ENCODE data around the gene GOLGA5. TPM values are rescaled to one million over a fixed set of nuclear protein-coding genes. Genes with fewer than 3 reads are reported as not detected.

GOLGA5 gene
- total and polyA plus RNA-seq, 2 of the 8 experiments (the other 6 are each of a cell fraction or from before 2014, with no cell fraction given) = 13.0 to 25.4 TPM

DNA sequence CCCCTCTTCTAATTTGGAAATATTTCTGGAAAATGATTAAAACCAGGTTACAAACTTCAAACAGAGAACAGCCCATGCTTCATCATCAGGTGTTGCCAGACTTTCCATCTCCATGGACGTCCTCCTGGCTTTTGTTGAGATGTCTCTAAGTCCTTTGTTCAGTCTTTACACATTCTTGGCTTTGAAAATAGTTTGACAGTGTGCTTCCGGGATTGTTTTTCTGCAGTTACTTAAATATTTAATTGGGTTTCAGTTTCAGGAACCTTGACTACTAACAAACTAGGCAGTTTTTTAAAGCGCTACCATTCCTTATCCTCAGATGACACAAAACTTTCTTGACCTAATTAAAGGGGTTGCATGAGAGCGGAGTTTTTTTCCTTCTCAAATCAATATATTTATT, 47.8 kb downstream of the GOLGA5 start:
- H3K4me2 ChIP-seq (ENCODE audit: insufficient read depth in 1 of 2, low read depth in 2 of 2, low read length in 2 of 2) = no peak overlapping the region
- H2AK5ac ChIP-seq (ENCODE audit: low read depth, low read length) = no peak overlapping the region
- no peaks in the 10 kb centered on the region for H3K4me1 ChIP-seq (replicated peaks in 1 of 4; ENCODE audit: control insufficient read depth in 3 of 4, insufficient read depth in 4 of 4, low read length in 3 of 4)
- H3K79me2 ChIP-seq (ENCODE audit: control insufficient read depth in 1 of 2, insufficient read depth in 2 of 2, low read length in 2 of 2) = no peaks in the 10 kb centered on the region
- no peak overlapping the region for H3K23ac ChIP-seq (ENCODE audit: insufficient read length)
- no peak overlapping the region for H2BK120ac ChIP-seq (replicated peaks; ENCODE audit: low read depth, low read length)
- WGBS, 2 experiments (ENCODE audit: extremely low coverage in 1 of 2, insufficient coverage in 1 of 2, insufficient read length in 1 of 2, insufficient replicate concordance in 2 of 2, low coverage in 1 of 2, low lambda C conversion rate in 2 of 2, missing lambda C conversion rate in 1 of 2) = 97% methylated on average over 4 of the region's 4 CpGs; no CpG with 5 or more reads in 1 of the 2 experiments
- ChIA-PET POLR2A (ENCODE audit: partially characterized antibody) (interaction anchor here (1.8 kb wide), 1 partner anchor 12 kb away, joined by 7 read pairs; no protein-coding TSS in a partner anchor), CTCF (ENCODE audit: partially characterized antibody) (no interaction called here)
- H3K36me3 ChIP-seq (ENCODE audit: control insufficient read depth in 2 of 4, insufficient read depth in 4 of 4, low read length in 3 of 4) = peaks cover 0 to 26% (median 4%) of the 10 kb centered on the region in 4 experiments; a peak in 4 of 8 replicates
- H3K56ac ChIP-seq (replicated peaks; ENCODE audit: insufficient read length, low read depth, low read length) = no peak overlapping the region
- H3K27ac ChIP-seq (ENCODE audit: low read depth, low read length) = no peak overlapping the region
- H3K9me3 ChIP-seq (ENCODE audit: insufficient read depth in 2 of 2, low read depth in 1 of 2, low read length in 1 of 2) = no peaks in the 10 kb centered on the region
- H4K20me1 ChIP-seq (replicated peaks in 1 of 2; ENCODE audit: control insufficient read depth in 1 of 2, insufficient read depth in 2 of 2, low read length in 2 of 2) = no peaks in the 10 kb centered on the region
- no peaks in the 10 kb centered on the region for H3K79me1 ChIP-seq (ENCODE audit: low read depth, low read length)
- H2BK20ac ChIP-seq (ENCODE audit: low read length) = no peak overlapping the region
- no peak overlapping the region for H3K4ac ChIP-seq (replicated peaks; ENCODE audit: insufficient read length, low read depth, low read length)
- no peak overlapping the region for H4K5ac ChIP-seq (ENCODE audit: insufficient read length, low read depth, low read length)
- no peak for FAIRE-seq
- no peak overlapping the region for H3K14ac ChIP-seq (ENCODE audit: insufficient read length)
- H3K4me3 ChIP-seq (ENCODE audit: extremely low read depth in 1 of 4, insufficient read depth in 2 of 4, low read depth in 3 of 4, low read length in 4 of 4) = no peak overlapping the region
- H4K8ac ChIP-seq (ENCODE audit: extremely low read depth, insufficient read depth, low read length) = no peak overlapping the region
- H2AFZ ChIP-seq (ENCODE audit: low read length) = no peak overlapping the region
- no peak overlapping the region for H3K9ac ChIP-seq (replicated peaks in 1 of 4; ENCODE audit: extremely low read depth in 1 of 4, low read depth in 3 of 4, low read length in 3 of 4)
- no peaks in the 10 kb centered on the region for H3K23me2 ChIP-seq (ENCODE audit: low read depth, low read length)
- no peak overlapping the region for H3K18ac ChIP-seq (ENCODE audit: extremely low read depth, low read length)
- no peak for TF ChIP-seq PHF8 (conservative IDR thresholded peaks at IDR 0.05; ENCODE audit: low read depth, low read length)
- TF ChIP-seq POLR2AphosphoS5 (IDR thresholded peaks at IDR 0.05; ENCODE audit: low read depth, low read length) = no peak
- no peak for TF ChIP-seq MAFK (IDR thresholded peaks at IDR 0.05; ENCODE audit: low read depth, low read length)
- no peak for TF ChIP-seq GABPA (IDR thresholded peaks at IDR 0.05; ENCODE audit: borderline replicate concordance, insufficient read depth, low read length)
- no peak for TF ChIP-seq ZNF274 (IDR thresholded peaks at IDR 0.05; ENCODE audit: borderline replicate concordance, extremely low read depth, low read length)
- no peak for TF ChIP-seq BRCA1 (IDR thresholded peaks at IDR 0.05; ENCODE audit: low read depth, low read length)
- no peaks in the 10 kb centered on the region for H3K27me3 ChIP-seq (replicated peaks in 1 of 4; ENCODE audit: control insufficient read depth in 3 of 4, extremely low read depth in 1 of 4, insufficient read depth in 3 of 4, low read length in 3 of 4)
- no peak overlapping the region for H2BK12ac ChIP-seq (ENCODE audit: low read depth, low read length)
- no peak overlapping the region for H4K91ac ChIP-seq (replicated peaks; ENCODE audit: insufficient read length, low read length)
- no peak overlapping the region for H2BK5ac ChIP-seq (ENCODE audit: low read depth, low read length)
- H2BK15ac ChIP-seq (ENCODE audit: low read length) = no peak overlapping the region
- no peak for DNase-seq (ENCODE audit: low read depth in 1 of 2, low spot score in 2 of 2)
